ENCODE results near the gene KLHL4. TPM values are rescaled to one million over a fixed set of nuclear protein-coding genes. Genes with fewer than 3 reads are reported as not detected.
A peak's percentile ranks its signal among the peaks of the same experiment; 100 is the strongest.

The KLHL4 gene
- total RNA-seq, 2 donors from 2014 or later, result 16.7 to 42.6 TPM

DNA sequence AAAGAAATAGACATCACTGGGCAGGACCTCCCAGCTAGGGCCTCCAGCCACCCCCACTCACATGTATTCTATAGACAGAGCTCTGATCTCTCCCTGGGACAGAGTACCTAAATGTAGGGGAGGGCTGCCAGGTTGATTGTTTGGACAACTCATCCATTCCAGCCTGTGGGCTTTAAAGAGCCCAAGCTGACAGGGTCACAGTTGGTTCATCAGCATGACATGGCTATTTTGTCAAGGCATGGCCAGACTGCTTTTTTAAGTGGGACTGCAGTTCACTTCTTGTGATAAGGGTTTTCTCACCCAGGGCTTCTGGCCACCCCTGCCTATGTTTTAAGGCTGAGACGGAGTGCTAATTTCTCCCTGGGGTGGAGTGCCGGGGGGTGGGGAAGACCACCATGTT, 63.3 kb downstream of the KLHL4 start:
- no peaks in the 10 kb centered on the region for H3K9me3 ChIP-seq (ENCODE audit: control insufficient read depth, low read length)
- 90% methylated on average over 2 of the region's 2 CpGs; no CpG with 5 or more reads in 1 of the 2 experiments for WGBS, 2 experiments (ENCODE audit: insufficient coverage in 1 of 2, insufficient read length in 1 of 2)
- H3K9ac ChIP-seq (ENCODE audit: extremely low read depth, low read length, poor library complexity, severe bottlenecking), result no peak overlapping the region
- Mint-ChIP-seq H3K4me3 (no peak overlapping the region), H3K27me3 (ENCODE audit: insufficient read depth) (no peaks in the 10 kb centered on the region), H3K4me1 (peaks cover 4% of the 10 kb centered on the region), H3K9me3 (peaks cover 9% of the 10 kb centered on the region), H3K36me3 (ENCODE audit: low read depth) (peaks cover 20% of the 10 kb centered on the region), H3K27ac (no peak overlapping the region)
- peak; percentile 26 for DNase-seq
- no peak overlapping the region for H3K4me3 ChIP-seq (ENCODE audit: low read length)
- no peaks in the 10 kb centered on the region for H3K4me1 ChIP-seq (ENCODE audit: control insufficient read depth, insufficient read depth, low read length)
- no peak overlapping the region for H3K27ac ChIP-seq (ENCODE audit: low read depth, low read length)
- no peaks in the 10 kb centered on the region for H3K36me3 ChIP-seq (ENCODE audit: control insufficient read depth, insufficient read depth, low read length)
- TF ChIP-seq, protein P1, sequence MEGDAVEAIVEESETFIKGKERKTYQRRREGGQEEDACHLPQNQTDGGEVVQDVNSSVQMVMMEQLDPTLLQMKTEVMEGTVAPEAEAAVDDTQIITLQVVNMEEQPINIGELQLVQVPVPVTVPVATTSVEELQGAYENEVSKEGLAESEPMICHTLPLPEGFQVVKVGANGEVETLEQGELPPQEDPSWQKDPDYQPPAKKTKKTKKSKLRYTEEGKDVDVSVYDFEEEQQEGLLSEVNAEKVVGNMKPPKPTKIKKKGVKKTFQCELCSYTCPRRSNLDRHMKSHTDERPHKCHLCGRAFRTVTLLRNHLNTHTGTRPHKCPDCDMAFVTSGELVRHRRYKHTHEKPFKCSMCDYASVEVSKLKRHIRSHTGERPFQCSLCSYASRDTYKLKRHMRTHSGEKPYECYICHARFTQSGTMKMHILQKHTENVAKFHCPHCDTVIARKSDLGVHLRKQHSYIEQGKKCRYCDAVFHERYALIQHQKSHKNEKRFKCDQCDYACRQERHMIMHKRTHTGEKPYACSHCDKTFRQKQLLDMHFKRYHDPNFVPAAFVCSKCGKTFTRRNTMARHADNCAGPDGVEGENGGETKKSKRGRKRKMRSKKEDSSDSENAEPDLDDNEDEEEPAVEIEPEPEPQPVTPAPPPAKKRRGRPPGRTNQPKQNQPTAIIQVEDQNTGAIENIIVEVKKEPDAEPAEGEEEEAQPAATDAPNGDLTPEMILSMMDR (conservative IDR thresholded peaks at IDR 0.05), result no peak
- no peaks in the 10 kb centered on the region for H3K27me3 ChIP-seq (ENCODE audit: control insufficient read depth, insufficient read depth, low read length, poor library complexity, severe bottlenecking)

DNA sequence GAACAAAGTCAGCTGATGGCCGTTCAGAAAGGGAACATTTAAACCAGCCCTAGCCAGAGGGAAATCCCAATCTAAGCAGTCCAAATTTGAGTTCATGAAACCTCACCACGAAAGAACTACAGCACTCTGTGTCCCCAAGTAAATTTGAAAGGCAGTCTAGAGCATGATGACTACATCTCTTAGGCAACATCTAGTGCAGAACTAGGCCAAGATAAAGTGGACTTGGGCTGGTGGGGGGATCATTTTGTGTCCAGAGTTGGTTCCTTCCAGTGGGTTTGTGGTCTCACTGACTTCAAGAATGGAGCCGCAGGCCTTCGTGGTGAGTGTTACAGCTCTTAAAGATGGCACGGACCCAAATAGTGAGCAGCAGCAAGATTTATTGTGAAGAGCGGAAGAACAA, 64.9 kb downstream of the KLHL4 start:
- H3K27ac ChIP-seq (ENCODE audit: low read depth, low read length), result no peak overlapping the region
- 90 to 94% methylated on average over 2 to 6 of the region's 6 CpGs for WGBS, 2 experiments (ENCODE audit: insufficient coverage in 1 of 2, insufficient read length in 1 of 2)
- no peak overlapping the region for H3K27ac Mint-ChIP-seq
- H3K27me3 ChIP-seq (ENCODE audit: control insufficient read depth, insufficient read depth, low read length, poor library complexity, severe bottlenecking), result no peaks in the 10 kb centered on the region
- no peaks in the 10 kb centered on the region for H3K27me3 Mint-ChIP-seq (ENCODE audit: insufficient read depth)
- DNase-seq, result no peak
- H3K4me3 Mint-ChIP-seq, result no peak overlapping the region
- peaks cover 20% of the 10 kb centered on the region for H3K36me3 Mint-ChIP-seq (ENCODE audit: low read depth)
- H3K9me3 Mint-ChIP-seq, result peaks cover 9% of the 10 kb centered on the region
- TF ChIP-seq, protein P1 (conservative IDR thresholded peaks at IDR 0.05), result no peak
- no peaks in the 10 kb centered on the region for H3K36me3 ChIP-seq (ENCODE audit: control insufficient read depth, insufficient read depth, low read length)
- no peaks in the 10 kb centered on the region for H3K9me3 ChIP-seq (ENCODE audit: control insufficient read depth, low read length)
- H3K9ac ChIP-seq (ENCODE audit: extremely low read depth, low read length, poor library complexity, severe bottlenecking), result no peak overlapping the region
- H3K4me3 ChIP-seq (ENCODE audit: low read length), result no peak overlapping the region
- H3K4me1 Mint-ChIP-seq, result peaks cover 4% of the 10 kb centered on the region
- no peaks in the 10 kb centered on the region for H3K4me1 ChIP-seq (ENCODE audit: control insufficient read depth, insufficient read depth, low read length)

DNA sequence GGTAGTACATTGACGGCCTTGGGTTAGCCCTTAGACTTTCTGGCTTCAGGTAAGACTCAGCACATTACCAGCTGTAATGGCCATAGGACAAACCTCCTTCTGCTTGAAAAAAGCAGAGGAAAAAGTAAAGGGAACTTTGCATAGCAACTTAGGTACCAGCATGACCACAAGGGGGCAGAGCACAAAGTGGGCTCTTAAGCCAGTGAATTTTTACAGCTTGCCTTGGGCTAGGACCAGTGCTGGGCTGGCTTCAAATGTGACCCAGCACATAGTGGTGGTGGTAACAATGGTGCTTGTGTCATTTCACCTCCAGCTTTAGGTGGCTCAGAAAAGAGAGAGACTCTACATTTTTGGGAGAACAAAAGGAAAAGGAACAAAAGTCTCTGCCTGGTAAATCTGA, 66.1 kb downstream of the KLHL4 start:
- Mint-ChIP-seq H3K36me3 (ENCODE audit: low read depth) (peaks cover 20% of the 10 kb centered on the region), H3K27ac (no peak overlapping the region), H3K27me3 (ENCODE audit: insufficient read depth) (no peaks in the 10 kb centered on the region), H3K9me3 (peaks cover 9% of the 10 kb centered on the region), H3K4me1 (no peaks in the 10 kb centered on the region), H3K4me3 (no peak overlapping the region)
- Histone ChIP-seq H3K36me3 (ENCODE audit: control insufficient read depth, insufficient read depth, low read length) (no peaks in the 10 kb centered on the region), H3K4me3 (ENCODE audit: low read length) (no peak overlapping the region), H3K4me1 (ENCODE audit: control insufficient read depth, insufficient read depth, low read length) (no peaks in the 10 kb centered on the region), H3K9me3 (ENCODE audit: control insufficient read depth, low read length) (no peaks in the 10 kb centered on the region), H3K9ac (ENCODE audit: extremely low read depth, low read length, poor library complexity, severe bottlenecking) (no peak overlapping the region), H3K27ac (ENCODE audit: low read depth, low read length) (no peak overlapping the region), H3K27me3 (ENCODE audit: control insufficient read depth, insufficient read depth, low read length, poor library complexity, severe bottlenecking) (no peaks in the 10 kb centered on the region)
- peak; percentile 84 for DNase-seq
- 79% methylated on average over 1 of the region's 1 CpG; no CpG with 5 or more reads in 1 of the 2 experiments for WGBS, 2 experiments (ENCODE audit: insufficient coverage in 1 of 2, insufficient read length in 1 of 2)
- TF ChIP-seq, protein P1 (conservative IDR thresholded peaks at IDR 0.05), result peak; percentile 89

All from endodermal cell (in vitro differentiated cells).